ENCODE measurements around the gene RAI1. TPM values are rescaled to one million over a fixed set of nuclear protein-coding genes. Genes with fewer than 3 reads are reported as not detected.

The RAI1 gene
- total RNA-seq, 2 experiments from 2014 or later: 17.1 to 49.4 TPM

DNA sequence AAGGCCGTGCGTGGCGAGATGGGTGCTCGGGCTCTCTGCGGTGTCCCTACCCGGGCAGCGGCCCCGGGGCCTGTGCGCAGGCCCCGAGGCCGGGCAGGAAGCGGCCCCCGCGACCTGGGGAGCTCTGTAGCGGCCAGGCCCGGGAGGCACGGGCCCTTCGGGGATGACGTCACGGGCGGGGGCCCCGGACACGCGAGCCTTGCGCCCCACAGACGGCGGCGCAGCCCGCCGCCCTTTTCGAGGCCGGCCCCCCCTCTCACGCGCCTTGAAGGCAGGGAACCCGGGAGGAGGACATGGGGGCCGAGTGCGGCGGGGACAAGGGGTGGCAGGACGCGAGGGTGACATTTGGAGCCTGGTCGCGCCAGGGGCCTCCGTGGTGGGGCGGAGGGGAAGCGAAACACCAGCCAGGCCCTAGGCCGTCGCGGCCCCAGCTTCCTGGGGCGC is 1.1 kb downstream of the RAI1 start:
- Histone ChIP-seq H3K9me2 (ENCODE audit: insufficient read depth, low read length) (no peaks in the 10 kb centered on the region), H3K79me2 (ENCODE audit: insufficient read depth, low read depth, low read length) (peaks cover 50% of the 10 kb centered on the region), H2AFZ (ENCODE audit: low read length) (peak overlapping the region; percentile 50), H3K36me3 (ENCODE audit: insufficient read depth, low read length) (peaks cover 16% of the 10 kb centered on the region; the same call in 1 of the 2 replicates), H3K4me1 (ENCODE audit: insufficient read depth, low read length, poor library complexity, severe bottlenecking) (peaks cover 52% of the 10 kb centered on the region), H3K27ac (ENCODE audit: low read depth, low read length, poor library complexity, severe bottlenecking) (peak overlapping the region; percentile 76), H3K4me2 (ENCODE audit: low read length) (peak overlapping the region; percentile 89), H4K20me1 (ENCODE audit: insufficient read depth, low read length) (no peaks in the 10 kb centered on the region; the same call in 1 of the 2 replicates), H3K9me3 (ENCODE audit: low read length) (no peaks in the 10 kb centered on the region), H3K4me3 (ENCODE audit: low read depth, low read length, poor library complexity, severe bottlenecking) (peak overlapping the region; percentile 92)
- DNase-seq (ENCODE audit: low spot score): peak; percentile 70
- BruUV-seq (replicated peaks): no TSS peak
- intact Hi-C loops (cut with micrococcal nuclease; ENCODE audit: unreplicated experiment): loop anchor here (1.0 to 2.0 kb wide), 2 partner anchors 70 to 130 kb away; no protein-coding TSS in a partner anchor
- CTCF ChIA-PET (ENCODE audit: unreplicated experiment): interaction anchor here (1.0 to 1.1 kb wide), 2 partner anchors 16 to 76 kb away, joined by 3 read pairs; no protein-coding TSS in a partner anchor
- no peak for TF ChIP-seq EZH2phosphoT487 (IDR thresholded peaks at IDR 0.05; ENCODE audit: borderline replicate concordance, low read depth, low read length)
- TF ChIP-seq, protein P1, sequence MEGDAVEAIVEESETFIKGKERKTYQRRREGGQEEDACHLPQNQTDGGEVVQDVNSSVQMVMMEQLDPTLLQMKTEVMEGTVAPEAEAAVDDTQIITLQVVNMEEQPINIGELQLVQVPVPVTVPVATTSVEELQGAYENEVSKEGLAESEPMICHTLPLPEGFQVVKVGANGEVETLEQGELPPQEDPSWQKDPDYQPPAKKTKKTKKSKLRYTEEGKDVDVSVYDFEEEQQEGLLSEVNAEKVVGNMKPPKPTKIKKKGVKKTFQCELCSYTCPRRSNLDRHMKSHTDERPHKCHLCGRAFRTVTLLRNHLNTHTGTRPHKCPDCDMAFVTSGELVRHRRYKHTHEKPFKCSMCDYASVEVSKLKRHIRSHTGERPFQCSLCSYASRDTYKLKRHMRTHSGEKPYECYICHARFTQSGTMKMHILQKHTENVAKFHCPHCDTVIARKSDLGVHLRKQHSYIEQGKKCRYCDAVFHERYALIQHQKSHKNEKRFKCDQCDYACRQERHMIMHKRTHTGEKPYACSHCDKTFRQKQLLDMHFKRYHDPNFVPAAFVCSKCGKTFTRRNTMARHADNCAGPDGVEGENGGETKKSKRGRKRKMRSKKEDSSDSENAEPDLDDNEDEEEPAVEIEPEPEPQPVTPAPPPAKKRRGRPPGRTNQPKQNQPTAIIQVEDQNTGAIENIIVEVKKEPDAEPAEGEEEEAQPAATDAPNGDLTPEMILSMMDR (conservative IDR thresholded peaks at IDR 0.05; ENCODE audit: low read length): no peak
- POLR2A ChIA-PET: interaction anchor here (0.6 to 3.2 kb wide), 5 partner anchors 10 to 396 kb away, joined by 3 to 20 read pairs (median 3); no protein-coding TSS in a partner anchor

DNA sequence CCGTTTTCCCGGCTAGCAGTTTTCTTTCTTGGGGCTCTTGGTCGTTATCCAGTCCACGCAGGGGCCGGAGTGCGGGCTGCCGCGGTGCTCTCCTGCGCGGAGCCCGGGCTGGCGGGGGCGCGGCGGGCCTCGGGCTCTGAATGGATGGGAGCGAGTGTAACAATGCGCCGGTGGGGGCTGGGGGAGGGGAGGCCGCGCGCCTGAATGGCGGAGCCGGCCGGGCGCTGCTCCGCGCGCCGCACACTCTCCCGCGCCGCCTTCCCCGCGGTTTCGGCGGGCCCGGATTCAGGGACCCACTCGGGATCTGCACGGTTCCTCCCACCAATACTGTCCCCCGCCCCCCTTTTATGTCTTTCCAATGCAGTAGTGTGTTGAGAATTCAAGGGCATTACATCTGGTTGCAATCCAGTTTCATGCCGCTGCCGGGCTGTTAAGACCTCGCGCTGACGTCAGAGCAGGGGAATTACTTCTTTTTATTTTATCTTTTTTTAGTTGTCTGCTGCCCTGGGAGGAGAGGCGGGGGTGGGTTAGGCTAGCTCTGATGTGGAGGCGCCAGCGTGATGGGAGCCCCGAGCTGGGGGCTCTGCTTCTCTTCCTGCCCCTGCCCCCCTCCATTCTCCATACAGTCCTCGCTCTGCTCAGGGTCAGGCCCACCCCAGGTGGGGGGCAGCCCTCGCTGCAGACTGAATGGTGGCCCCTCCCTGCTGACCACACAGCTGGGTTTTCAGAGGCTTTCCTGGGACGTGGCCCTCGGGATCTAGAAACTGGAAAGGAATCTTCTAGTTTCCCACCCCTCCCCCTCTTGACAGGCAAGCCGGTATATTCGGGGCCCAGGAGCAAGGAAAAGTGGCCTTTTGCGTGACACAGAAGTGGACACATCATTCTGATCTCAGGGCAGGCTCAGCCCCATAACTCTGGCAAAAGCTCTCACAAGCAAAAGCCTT is 1.8 kb downstream of the RAI1 start:
- Histone ChIP-seq H3K4me2 (ENCODE audit: low read length) (peak overlapping the region; percentile 89), H3K9me3 (ENCODE audit: low read length) (no peaks in the 10 kb centered on the region), H3K4me1 (ENCODE audit: insufficient read depth, low read length, poor library complexity, severe bottlenecking) (peaks cover 48% of the 10 kb centered on the region), H3K27ac (ENCODE audit: low read depth, low read length, poor library complexity, severe bottlenecking) (peak overlapping the region; percentile 76), H3K4me3 (ENCODE audit: low read depth, low read length, poor library complexity, severe bottlenecking) (peak overlapping the region; percentile 92), H2AFZ (ENCODE audit: low read length) (peak overlapping the region; percentile 50), H3K79me2 (ENCODE audit: insufficient read depth, low read depth, low read length) (peaks cover 53% of the 10 kb centered on the region), H3K36me3 (ENCODE audit: insufficient read depth, low read length) (peaks cover 16% of the 10 kb centered on the region; the same call in 1 of the 2 replicates), H3K9me2 (ENCODE audit: insufficient read depth, low read length) (no peaks in the 10 kb centered on the region), H4K20me1 (ENCODE audit: insufficient read depth, low read length) (no peaks in the 10 kb centered on the region; the same call in 1 of the 2 replicates)
- peak; percentile 65 for DNase-seq (ENCODE audit: low spot score)
- intact Hi-C loops (cut with micrococcal nuclease; ENCODE audit: unreplicated experiment): loop anchor here (1.0 to 2.0 kb wide), 2 partner anchors 69 to 130 kb away; no protein-coding TSS in a partner anchor
- BruUV-seq (replicated peaks): no TSS peak
- TF ChIP-seq EZH2phosphoT487 (IDR thresholded peaks at IDR 0.05; ENCODE audit: borderline replicate concordance, low read depth, low read length): no peak
- TF ChIP-seq, protein P1 (conservative IDR thresholded peaks at IDR 0.05; ENCODE audit: low read length): no peak
- CTCF ChIA-PET (ENCODE audit: unreplicated experiment): interaction anchor here (1.0 to 1.1 kb wide), 2 partner anchors 17 to 75 kb away, joined by 3 read pairs; no protein-coding TSS in a partner anchor
- POLR2A ChIA-PET: interaction anchor here (0.6 to 3.2 kb wide), 6 partner anchors 9 to 1470 kb away, joined by 3 to 20 read pairs (median 3); no protein-coding TSS in a partner anchor

Data from OCI-LY7 (cell line).